BLaER1 (cell line): Measurements from ENCODE around the gene RARRES1.

Source experiments
- H3K27ac ChIP-seq: shearing (Covaris generic); formaldehyde crosslinking; 2 replicates; pipeline ENCODE4 v1.8.1; 2022
- H3K27me3 ChIP-seq: shearing (Covaris generic); formaldehyde crosslinking; 2 replicates; pipeline ENCODE4 v1.8.1; 2022
- H3K36me3 ChIP-seq: shearing (Covaris generic); formaldehyde crosslinking; 2 replicates; pipeline ENCODE4 v1.8.1; 2022
- H3K4me1 ChIP-seq: shearing (Covaris generic); formaldehyde crosslinking; 2 replicates; pipeline ENCODE4 v1.8.1; 2022
- H3K4me2 ChIP-seq: shearing (Covaris generic); formaldehyde crosslinking; 2 replicates; pipeline ENCODE4 v1.8.1; 2022
- H3K4me3 ChIP-seq: shearing (Covaris generic); formaldehyde crosslinking; 2 replicates; pipeline ENCODE4 v1.8.1; 2022
- H3K9ac ChIP-seq: shearing (Covaris generic); formaldehyde crosslinking; 2 replicates; pipeline ENCODE4 v1.8.1; 2022
- H3K9me3 ChIP-seq: shearing (Covaris generic); formaldehyde crosslinking; 2 replicates; pipeline ENCODE4 v1.8.1; 2022
- H4K20me1 ChIP-seq: shearing (Covaris generic); formaldehyde crosslinking; 2 replicates; pipeline ENCODE4 v1.8.1; 2022
- Cebpa-rat ChIP-seq: shearing (Covaris generic); IDR thresholded peaks from 2 replicates; pipeline ENCODE4 v1.8.1; 2022

Gene RARRES1

DNA sequence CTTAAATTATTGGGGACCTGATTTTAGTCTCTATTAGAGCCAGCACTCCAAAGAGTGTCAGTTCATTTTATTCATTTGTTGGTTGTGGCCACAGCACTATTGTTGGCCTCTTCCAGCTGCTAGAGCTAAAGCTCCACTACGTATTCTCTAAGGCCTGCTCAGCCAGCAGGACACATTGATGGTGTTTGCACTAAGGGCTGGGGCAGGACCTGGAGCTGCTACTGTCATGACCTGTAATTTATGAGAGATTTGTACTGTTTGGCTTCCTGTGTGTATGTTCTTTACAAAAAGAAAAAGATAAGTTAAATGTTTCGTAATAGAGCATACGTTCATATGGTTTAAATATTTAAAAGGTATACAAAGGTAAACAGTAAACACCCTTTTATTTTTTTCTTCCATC is 79.8 kb downstream of the RARRES1 start:
- peaks cover 79% of the 10 kb centered on the region for H3K36me3 ChIP-seq
- no peaks in the 10 kb centered on the region for H3K27me3 ChIP-seq
- H3K27ac ChIP-seq, result no peak overlapping the region
- no peak for TF ChIP-seq Cebpa-rat
- H3K9ac ChIP-seq, result no peak overlapping the region
- H4K20me1 ChIP-seq, result no peaks in the 10 kb centered on the region; the same call in 1 of the 2 replicates
- no peak overlapping the region for H3K4me2 ChIP-seq
- no peaks in the 10 kb centered on the region for H3K9me3 ChIP-seq
- no peak overlapping the region for H3K4me3 ChIP-seq
- H3K4me1 ChIP-seq, result no peaks in the 10 kb centered on the region

DNA sequence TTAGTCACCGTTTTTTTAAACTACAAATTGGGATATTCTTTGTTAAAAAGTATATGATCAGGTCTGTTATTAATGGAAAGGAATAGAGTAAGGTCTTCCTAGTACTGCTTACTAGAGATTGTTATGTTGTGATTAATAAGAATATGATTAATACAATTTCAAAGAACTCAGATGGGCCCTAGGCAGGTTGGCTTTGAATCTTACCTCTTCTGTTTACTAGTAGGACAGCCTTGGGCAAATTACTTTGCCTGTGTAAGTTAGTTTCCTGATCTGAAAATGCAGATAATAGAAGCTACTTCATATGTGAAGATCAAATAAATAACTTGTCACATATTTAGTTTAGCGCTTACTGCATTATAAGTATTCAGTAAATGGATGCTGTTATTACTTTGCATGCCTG is 81.1 kb downstream of the RARRES1 start:
- Histone ChIP-seq H3K4me1 (no peaks in the 10 kb centered on the region), H3K27me3 (no peaks in the 10 kb centered on the region), H3K27ac (no peak overlapping the region), H3K9ac (no peak overlapping the region), H3K9me3 (no peaks in the 10 kb centered on the region), H3K4me3 (no peak overlapping the region), H3K36me3 (peaks cover 80% of the 10 kb centered on the region), H3K4me2 (no peak overlapping the region), H4K20me1 (no peaks in the 10 kb centered on the region; the same call in 1 of the 2 replicates)
- no peak for TF ChIP-seq Cebpa-rat

DNA sequence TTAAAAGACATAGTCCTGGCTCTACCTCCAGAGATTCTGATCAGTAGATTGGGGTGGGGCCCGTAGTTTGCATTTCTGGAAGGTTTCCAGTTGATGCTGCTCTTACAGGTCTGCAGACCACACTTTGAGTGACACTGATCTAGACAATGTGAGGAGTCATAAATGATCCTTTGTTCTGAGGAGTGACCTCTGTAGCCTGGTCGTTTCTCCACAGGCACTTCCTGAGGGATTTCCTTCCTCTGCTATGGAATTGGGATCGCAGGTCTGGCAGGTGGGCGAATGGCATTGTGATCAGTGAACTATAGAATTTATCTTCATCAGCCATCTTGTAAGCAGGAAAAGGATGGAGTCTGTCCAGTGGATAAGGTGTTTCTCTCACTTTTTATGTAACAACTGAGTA is 82.5 kb downstream of the RARRES1 start:
- peaks cover 11% of the 10 kb centered on the region for H3K4me1 ChIP-seq
- no peaks in the 10 kb centered on the region for H3K9me3 ChIP-seq
- no peak for TF ChIP-seq Cebpa-rat
- no peak overlapping the region for H3K4me3 ChIP-seq
- H4K20me1 ChIP-seq, result no peaks in the 10 kb centered on the region; the same call in 1 of the 2 replicates
- no peak overlapping the region for H3K9ac ChIP-seq
- H3K4me2 ChIP-seq, result no peak overlapping the region
- H3K27ac ChIP-seq, result no peak overlapping the region
- H3K36me3 ChIP-seq, result peaks cover 71% of the 10 kb centered on the region
- no peaks in the 10 kb centered on the region for H3K27me3 ChIP-seq
